ENCODE results near the gene NT5DC2. TPM values are rescaled to one million over a fixed set of nuclear protein-coding genes. Genes with fewer than 3 reads are reported as not detected.

NT5DC2 gene
- total RNA-seq = 61.9 and 80.4 TPM in 2 replicates

GRCh38 chr3:52533623-52534280 is at the start of gene NT5DC2:
NT5DC2 (minus strand) TSS chr3:52533857; CDS start chr3:52533737, 120 bp downstream.

GRCh38 chr3:52536369-52537164 is 2.9 kb upstream of the NT5DC2 start, which contains the start of gene UQCC5:
UQCC5 (plus strand) TSS chr3:52536605; CDS start chr3:52536756, 151 bp downstream.

GRCh38 chr3:52494886-52495495 is 38.7 kb downstream of the NT5DC2 start, which contains the start of gene STAB1:
STAB1 (plus strand) TSS chr3:52495338; CDS start chr3:52495414, 76 bp downstream.

Other genes starting within 250 kb of the NT5DC2 start
- 11.0 and 21.1 TPM in 2 replicates for gene GLYCTK, start 246.0 kb downstream of the NT5DC2 start, total RNA-seq
- 1.8 and 5.2 TPM in 2 replicates for gene DNAH1, start 217.5 kb downstream of the NT5DC2 start, total RNA-seq
- gene BAP1, start 123.8 kb downstream of the NT5DC2 start, total RNA-seq = 67.0 and 70.7 TPM in 2 replicates
- 2.3 and 3.2 TPM in 2 replicates for gene PHF7, start 123.2 kb downstream of the NT5DC2 start, total RNA-seq
- gene SEMA3G, start 88.8 kb downstream of the NT5DC2 start, total RNA-seq = 27.2 and 32.0 TPM in 2 replicates
- 0.18 and 0.19 TPM in 2 replicates for gene TNNC1, start 79.8 kb downstream of the NT5DC2 start, total RNA-seq
- 75.7 and 110 TPM in 2 replicates for gene NISCH, start 78.3 kb downstream of the NT5DC2 start, total RNA-seq
- 218 and 278 TPM in 2 replicates for gene STAB1, start 38.5 kb downstream of the NT5DC2 start, total RNA-seq
- gene UQCC5, start 2.7 kb upstream of the NT5DC2 start, total RNA-seq = 7.3 and 11.6 TPM in 2 replicates
- gene PBRM1, start 152.1 kb upstream of the NT5DC2 start, total RNA-seq = 50.8 and 60.8 TPM in 2 replicates
- gene GNL3, start 152.2 kb upstream of the NT5DC2 start, total RNA-seq = 121 and 123 TPM in 2 replicates
- gene GLT8D1, start 171.9 kb upstream of the NT5DC2 start, total RNA-seq = 60.3 and 96.1 TPM in 2 replicates
- 34.4 and 36.6 TPM in 2 replicates for gene SPCS1, start 172.2 kb upstream of the NT5DC2 start, total RNA-seq
- 14.8 and 18.7 TPM in 2 replicates for gene NEK4, start 237.1 kb upstream of the NT5DC2 start, total RNA-seq
- not detected in 2 replicates for gene ITIH1, start 243.7 kb upstream of the NT5DC2 start, total RNA-seq